Measurements from ENCODE around the gene NAGA. TPM values are rescaled to one million over a fixed set of nuclear protein-coding genes. Genes with fewer than 3 reads are reported as not detected.
"Not testable (repeated sequence)": the region's sequence is repeated elsewhere in the genome, so short reads cannot be mapped to it uniquely, and the experiment has no call there.

NAGA gene
- polyA plus RNA-seq, 4 donors, result 26.3 to 31.1 (median 28.2) TPM

- no peak for DNase-seq (ENCODE audit: low read depth in 4 of 4, low spot score in 3 of 4)
Observed at GRCh38 chr22:42076764-42077485, 6.3 kb upstream of the NAGA start.

- no peak for DNase-seq (ENCODE audit: low read depth in 4 of 4, low spot score in 3 of 4)
Observed at GRCh38 chr22:42074846-42075676, 4.4 kb upstream of the NAGA start.

GRCh38 chr22:42074132-42074811, 3.7 kb upstream of the NAGA start, which contains the start of gene PHETA2:
Gene PHETA2 (plus strand): TSS chr22:42074248. CDS start chr22:42077294, 3,046 bp downstream.
- DNase-seq (ENCODE audit: low read depth in 4 of 4, low spot score in 3 of 4), result no peak

GRCh38 chr22:42073621-42074041, 3.0 kb upstream of the NAGA start:
- DNase-seq (ENCODE audit: low read depth in 4 of 4, low spot score in 3 of 4), result no peak

GRCh38 chr22:42072606-42073330, 2.2 kb upstream of the NAGA start:
- DNase-seq (ENCODE audit: low read depth in 4 of 4, low spot score in 3 of 4), result no peak

GRCh38 chr22:42071508-42071907, 896 bp upstream of the NAGA start:
- not testable (repeated sequence) for DNase-seq (ENCODE audit: low read depth in 4 of 4, low spot score in 3 of 4)

GRCh38 chr22:42069801-42070516, 653 bp downstream of the NAGA start:
- DNase-seq (ENCODE audit: low read depth in 4 of 4, low spot score in 3 of 4), result no peak

- no peak for DNase-seq (ENCODE audit: low read depth in 4 of 4, low spot score in 3 of 4)
Observed at GRCh38 chr22:42068291-42068690, 2.3 kb downstream of the NAGA start.

GRCh38 chr22:42067671-42068251, 2.9 kb downstream of the NAGA start:
- no peak for DNase-seq (ENCODE audit: low read depth in 4 of 4, low spot score in 3 of 4)

GRCh38 chr22:42066937-42067336, 3.7 kb downstream of the NAGA start:
- DNase-seq (ENCODE audit: low read depth in 4 of 4, low spot score in 3 of 4), result no peak

GRCh38 chr22:42066126-42066761, 4.4 kb downstream of the NAGA start:
- DNase-seq (ENCODE audit: low read depth in 4 of 4, low spot score in 3 of 4), result no peak

GRCh38 chr22:42065438-42066125, 5.0 kb downstream of the NAGA start:
- no peak for DNase-seq (ENCODE audit: low read depth in 4 of 4, low spot score in 3 of 4)

- no peak for DNase-seq (ENCODE audit: low read depth in 4 of 4, low spot score in 3 of 4)
Observed at GRCh38 chr22:42064629-42065028, 6.0 kb downstream of the NAGA start.

GRCh38 chr22:42062506-42063170, 8.0 kb downstream of the NAGA start:
- no peak for DNase-seq (ENCODE audit: low read depth in 4 of 4, low spot score in 3 of 4)

- no peak for DNase-seq (ENCODE audit: low read depth in 4 of 4, low spot score in 3 of 4)
Observed at GRCh38 chr22:42061041-42061440, 9.6 kb downstream of the NAGA start.

GRCh38 chr22:42060489-42060888, 10.1 kb downstream of the NAGA start:
- DNase-seq (ENCODE audit: low read depth in 4 of 4, low spot score in 3 of 4), result no peak

- DNase-seq (ENCODE audit: low read depth in 4 of 4, low spot score in 3 of 4), result no peak
Observed at GRCh38 chr22:42056757-42057511, 13.7 kb downstream of the NAGA start.
